Measurements from ENCODE around the gene ANGEL2. TPM values are rescaled to one million over a fixed set of nuclear protein-coding genes. Genes with fewer than 3 reads are reported as not detected.

ANGEL2 gene
- polyA plus RNA-seq, 4 donors: 31.7 to 61.7 (median 39.6) TPM

DNA sequence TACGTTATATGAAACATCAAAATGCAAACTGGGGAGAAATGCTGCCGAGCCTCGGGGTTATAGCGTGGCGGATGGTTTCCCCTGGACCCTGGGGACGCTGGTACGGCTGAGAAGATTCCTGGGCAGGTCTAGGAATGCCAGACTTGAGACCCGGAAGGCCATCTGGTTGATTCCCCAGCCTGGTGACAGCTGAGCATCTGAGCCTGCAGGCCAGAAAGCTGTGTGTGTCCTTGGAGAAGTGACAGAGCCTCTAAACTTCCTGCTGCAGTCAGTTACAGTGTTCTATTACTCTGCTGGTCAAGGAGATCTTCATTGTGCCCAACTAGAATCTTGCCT is 63.1 kb downstream of the ANGEL2 start:
- DNase-seq (ENCODE audit: low read depth in 4 of 4, low spot score in 2 of 4): no peak

DNA sequence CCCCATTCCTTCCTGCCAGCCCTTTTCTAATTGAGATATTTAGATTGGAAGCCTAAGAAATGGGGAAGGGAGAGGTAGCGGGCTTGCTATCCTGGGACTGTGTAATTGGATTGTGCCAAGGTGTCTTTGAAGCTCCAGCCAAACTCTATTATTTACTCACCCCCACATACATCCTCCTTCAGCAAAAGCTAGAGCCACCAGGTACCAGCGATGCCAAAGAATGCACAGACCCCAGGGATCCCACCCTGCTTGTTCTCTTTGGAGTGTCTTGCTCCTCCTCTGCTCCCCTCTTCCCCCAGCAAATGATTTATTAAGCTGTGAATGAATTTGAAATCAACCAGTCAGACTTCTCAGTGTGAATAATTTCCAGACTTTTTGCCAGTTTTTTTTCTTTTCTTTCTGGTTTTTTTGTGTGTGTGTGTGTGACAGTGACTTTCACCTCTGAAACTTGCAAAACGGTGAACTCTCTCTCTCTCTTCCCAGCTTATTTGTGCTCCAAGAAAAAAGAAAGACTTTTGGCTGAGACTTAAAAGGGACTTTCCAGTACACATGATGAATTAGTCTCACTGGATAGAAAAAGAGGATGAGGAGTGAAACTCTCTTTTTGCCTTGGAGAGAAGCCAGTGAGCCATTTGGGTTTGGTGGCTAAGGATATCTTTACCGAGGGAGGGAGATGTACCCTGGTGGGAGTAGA is 63.6 kb downstream of the ANGEL2 start:
- peak in 1 of 4 donors; percentile 13 for DNase-seq (ENCODE audit: low read depth in 4 of 4, low spot score in 2 of 4)

GRCh38 chr1:212951126-212951946 is 64.3 kb downstream of the ANGEL2 start:
- DNase-seq (ENCODE audit: low read depth in 4 of 4, low spot score in 2 of 4): no peak

GRCh38 chr1:212950243-212951125 is 65.2 kb downstream of the ANGEL2 start, which contains the start of gene VASH2:
VASH2 (plus strand) TSS chr1:212950541; CDS start chr1:212951543, 1,002 bp downstream.
- peak; percentile 70 to 93 (median 82) for DNase-seq (ENCODE audit: low read depth in 4 of 4, low spot score in 2 of 4)

- no peak for DNase-seq (ENCODE audit: low read depth in 4 of 4, low spot score in 2 of 4)
Observed at GRCh38 chr1:212949771-212950170, 65.9 kb downstream of the ANGEL2 start.

GRCh38 chr1:212946872-212947271 is 68.8 kb downstream of the ANGEL2 start:
- no peak for DNase-seq (ENCODE audit: low read depth in 4 of 4, low spot score in 2 of 4)

GRCh38 chr1:212945463-212946160 is 70.1 kb downstream of the ANGEL2 start:
- no peak for DNase-seq (ENCODE audit: low read depth in 4 of 4, low spot score in 2 of 4)

- no peak for DNase-seq (ENCODE audit: low read depth in 4 of 4, low spot score in 2 of 4)
Observed at GRCh38 chr1:212945056-212945455, 70.6 kb downstream of the ANGEL2 start.

DNA sequence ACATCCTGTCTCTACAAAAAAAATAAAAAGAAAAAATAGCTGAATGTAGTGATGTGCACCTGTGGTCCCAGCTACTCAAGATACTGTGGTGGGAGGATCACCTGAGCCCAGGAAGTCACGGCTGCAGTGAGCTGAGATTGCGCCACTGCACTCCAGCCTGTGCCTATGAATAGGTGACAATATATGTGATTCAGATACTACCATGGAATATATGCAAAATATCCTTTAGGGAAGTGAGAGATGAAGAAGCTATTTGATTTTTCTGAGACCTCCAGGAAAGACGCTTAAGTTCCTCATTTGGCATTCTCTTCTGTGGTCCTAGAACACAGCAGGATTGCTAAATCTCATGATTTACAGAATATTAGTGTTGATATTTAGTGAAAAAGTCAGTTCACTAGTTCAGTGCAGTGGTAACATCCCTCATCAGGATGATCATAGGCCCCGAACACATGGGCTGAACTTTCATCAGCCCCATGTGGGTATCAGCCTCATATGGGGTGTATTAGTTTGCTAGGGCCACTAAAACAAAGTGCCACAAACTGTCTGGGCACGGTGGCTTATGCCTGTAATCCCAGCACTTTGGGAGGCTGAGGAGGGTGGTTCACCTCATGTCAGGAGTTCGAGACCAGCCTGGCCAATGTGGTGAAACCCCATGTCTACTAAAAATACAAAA is 71.3 kb downstream of the ANGEL2 start:
- DNase-seq (ENCODE audit: low read depth in 4 of 4, low spot score in 2 of 4): no peak

- DNase-seq (ENCODE audit: low read depth in 4 of 4, low spot score in 2 of 4): no peak
Observed at GRCh38 chr1:212943393-212943710, 72.3 kb downstream of the ANGEL2 start.

GRCh38 chr1:212942679-212943392 is 72.8 kb downstream of the ANGEL2 start:
- DNase-seq (ENCODE audit: low read depth in 4 of 4, low spot score in 2 of 4): no peak

Other genes starting within 250 kb of the ANGEL2 start
- 10 to 100 TPM; 44.1 to 46.3 (median 44.8) TPM for gene NSL1, start 224.1 kb downstream of the ANGEL2 start, polyA plus RNA-seq (ENCODE audit: insufficient read length in 4 of 4)
- gene TATDN3, start 224.0 kb downstream of the ANGEL2 start, polyA plus RNA-seq (ENCODE audit: insufficient read length in 4 of 4): 10 to 100 TPM; 17.5 to 24.0 (median 20.5) TPM
- 1 to 10 TPM in 1 of 4 donors, under 1 TPM in 3; 0.37 to 1.5 (median 0.71) TPM for gene SPATA45, start 168.2 kb downstream of the ANGEL2 start, polyA plus RNA-seq (ENCODE audit: insufficient read length in 4 of 4)
- 10 to 100 TPM; 16.1 to 34.9 (median 25.6) TPM for gene FLVCR1, start 157.6 kb downstream of the ANGEL2 start, polyA plus RNA-seq (ENCODE audit: insufficient read length in 4 of 4)
- 10 to 100 TPM; 22.9 to 26.7 (median 25.1) TPM for gene VASH2, start 65.3 kb downstream of the ANGEL2 start, polyA plus RNA-seq (ENCODE audit: insufficient read length in 4 of 4)
- 10 to 100 TPM; 21.1 to 23.5 (median 22.6) TPM for gene RPS6KC1, start 35.4 kb upstream of the ANGEL2 start, polyA plus RNA-seq (ENCODE audit: insufficient read length in 4 of 4)